ENCODE data around the gene PRR7.

The PRR7 gene

GRCh38 chr5:177469750-177470525 lies 23.3 kb downstream of the PRR7 start:
- no peak for DNase-seq (ENCODE audit: low spot score)

- DNase-seq (ENCODE audit: low spot score), result no peak
Measured at GRCh38 chr5:177470759-177471536, 24.3 kb downstream of the PRR7 start.

GRCh38 chr5:177471610-177472356 lies 25.2 kb downstream of the PRR7 start:
- no peak for DNase-seq (ENCODE audit: low spot score)

- no peak for DNase-seq (ENCODE audit: low spot score)
Measured at GRCh38 chr5:177472460-177473442, 26.1 kb downstream of the PRR7 start.

- no peak for DNase-seq (ENCODE audit: low spot score)
Measured at GRCh38 chr5:177473443-177474001, 26.9 kb downstream of the PRR7 start, which contains the start of gene DBN1. DBN1 (minus strand) TSS chr5:177473634; CDS start chr5:177473521, 113 bp downstream.

- DNase-seq (ENCODE audit: low spot score), result no peak
Measured at GRCh38 chr5:177474002-177474476, 27.4 kb downstream of the PRR7 start.

GRCh38 chr5:177474846-177475562 lies 28.4 kb downstream of the PRR7 start:
- no peak for DNase-seq (ENCODE audit: low spot score)

GRCh38 chr5:177475563-177476427 lies 29.2 kb downstream of the PRR7 start:
- no peak for DNase-seq (ENCODE audit: low spot score)

GRCh38 chr5:177476531-177477233 lies 30.1 kb downstream of the PRR7 start:
- no peak for DNase-seq (ENCODE audit: low spot score)

GRCh38 chr5:177477701-177478477 lies 31.3 kb downstream of the PRR7 start:
- DNase-seq (ENCODE audit: low spot score), result no peak

- peak; percentile 69 for DNase-seq (ENCODE audit: low spot score)
Measured at GRCh38 chr5:177478711-177479646, 32.4 kb downstream of the PRR7 start.

- no peak for DNase-seq (ENCODE audit: low spot score)
Measured at GRCh38 chr5:177479774-177480173, 33.2 kb downstream of the PRR7 start.

- no peak for DNase-seq (ENCODE audit: low spot score)
Measured at GRCh38 chr5:177482359-177482795, 35.8 kb downstream of the PRR7 start.

GRCh38 chr5:177483042-177483441 lies 36.4 kb downstream of the PRR7 start:
- DNase-seq (ENCODE audit: low spot score), result no peak

- DNase-seq (ENCODE audit: low spot score), result no peak
Measured at GRCh38 chr5:177483994-177484901, 37.6 kb downstream of the PRR7 start.

Measured in hematopoietic multipotent progenitor cell treated with erythropoietin and hydrocortisone succinate and interleukin-3 and kit ligand, for 15 days (in vitro differentiated cells).